ENCODE results near the gene DCD.
"Not testable (repeated sequence)": the region's sequence is repeated elsewhere in the genome, so short reads cannot be mapped to it uniquely, and the experiment has no call there.

The DCD gene

GRCh38 chr12:54650889-54651288 lies 2.7 kb upstream of the DCD start:
- no peak for DNase-seq

- no peak for DNase-seq
These were observed 2.2 kb upstream of the DCD start for GRCh38 chr12:54650409-54650808.

GRCh38 chr12:54649825-54650224 lies 1.7 kb upstream of the DCD start:
- no peak for DNase-seq

GRCh38 chr12:54641554-54641953 lies 6.6 kb downstream of the DCD start:
- no peak for DNase-seq

DNA sequence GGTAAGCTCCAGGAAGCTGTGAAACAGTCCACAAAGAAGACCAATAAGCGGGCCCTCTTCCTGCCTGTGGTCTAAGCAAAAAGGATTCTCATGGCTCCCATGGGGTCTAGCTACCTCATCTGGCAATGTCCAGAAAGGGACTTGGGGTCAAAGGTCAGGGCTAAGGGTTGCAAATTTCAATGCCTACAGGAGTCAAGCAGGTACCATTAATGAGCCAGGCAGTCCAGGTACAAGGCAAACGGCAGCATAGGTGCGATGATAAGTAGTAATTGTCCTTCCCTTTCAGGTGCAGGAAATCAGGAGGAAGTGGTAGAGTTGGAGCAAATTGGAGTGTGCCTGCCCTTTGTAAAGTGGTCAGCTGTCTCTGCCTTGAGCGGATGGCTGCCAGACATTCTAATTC lies 7.1 kb downstream of the DCD start:
- no peak for DNase-seq

DNA sequence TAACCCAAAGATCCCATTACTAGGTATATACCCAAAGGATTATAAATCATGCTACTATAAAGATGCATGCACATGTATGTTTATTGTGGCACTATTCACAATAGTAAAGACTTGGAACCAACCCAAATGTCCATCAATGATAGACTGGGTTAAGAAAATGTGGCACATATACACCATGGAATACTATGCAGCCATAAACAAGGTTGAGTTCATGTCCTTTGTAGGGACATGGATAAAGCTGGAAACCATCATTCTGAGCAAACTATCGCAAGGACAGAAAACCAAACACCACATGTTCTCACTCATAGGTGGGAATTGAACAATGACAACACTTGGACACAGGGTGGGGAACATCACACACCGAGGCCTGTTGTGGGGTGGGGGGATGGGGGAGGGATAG lies 9.1 kb downstream of the DCD start:
- DNase-seq, result not testable (repeated sequence)

GRCh38 chr12:54634795-54635194 lies 13.4 kb downstream of the DCD start, which contains the start of gene LACRT:
LACRT (minus strand) TSS chr12:54634895; CDS start chr12:54634841, 54 bp downstream.
- no peak for DNase-seq

DNA sequence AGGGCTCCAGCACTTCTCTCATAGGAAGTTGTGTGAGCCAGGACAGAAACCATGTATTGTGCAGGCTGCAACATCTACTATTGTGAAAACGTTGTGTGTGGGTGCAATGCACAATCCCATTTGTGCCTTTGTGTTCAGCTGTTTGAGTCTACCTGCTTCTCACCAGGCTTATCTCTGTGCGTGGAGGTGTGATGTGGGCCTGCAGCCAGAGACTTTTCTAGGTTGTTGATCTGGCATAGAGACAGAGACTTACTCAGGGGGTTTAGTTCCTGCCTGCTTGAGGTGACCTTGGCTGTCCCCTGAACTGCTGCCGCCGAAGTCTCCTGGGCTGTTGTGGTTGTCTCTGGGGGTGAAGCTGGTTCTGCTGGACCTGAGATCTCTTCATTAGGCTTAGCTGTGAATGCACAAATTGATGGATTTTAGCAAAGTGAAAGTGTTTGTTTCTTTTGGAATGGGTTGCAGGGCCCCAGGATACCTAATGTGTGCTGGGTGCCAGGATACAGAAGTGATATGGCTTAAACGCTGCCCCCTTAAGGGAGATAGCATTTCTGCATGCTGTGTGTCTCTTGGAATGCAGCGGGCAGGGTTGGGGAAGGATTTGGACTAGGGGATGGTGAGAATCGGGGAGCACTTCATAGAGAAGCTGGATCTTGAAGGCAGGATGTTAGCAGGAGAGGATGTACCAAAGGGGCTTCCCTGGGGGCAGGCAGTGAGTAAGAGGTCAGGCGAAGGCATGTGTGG lies 16.0 kb downstream of the DCD start:
- DNase-seq, result no peak

- DNase-seq, result no peak
These were observed 16.6 kb downstream of the DCD start for GRCh38 chr12:54631551-54631950.

DNA sequence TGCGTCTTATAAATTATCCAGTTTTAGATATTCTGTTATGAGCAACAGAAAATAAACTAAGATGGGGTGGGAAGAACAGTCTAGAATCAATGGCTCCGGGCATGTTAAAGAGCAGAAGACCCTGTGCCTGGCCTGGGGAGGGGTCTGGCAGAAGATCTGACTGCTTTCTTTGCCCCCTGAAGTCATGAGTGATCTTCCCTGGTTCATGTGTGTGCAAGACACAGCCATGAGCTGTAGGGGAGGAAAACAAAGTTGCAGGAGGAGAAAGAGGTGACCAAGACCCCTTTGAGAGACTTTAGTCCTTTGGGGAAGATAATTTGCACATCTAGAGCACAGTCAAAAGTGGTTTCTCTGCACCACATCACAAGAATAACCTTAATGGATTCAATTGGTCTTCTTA lies 18.2 kb downstream of the DCD start:
- DNase-seq, result no peak

DNA sequence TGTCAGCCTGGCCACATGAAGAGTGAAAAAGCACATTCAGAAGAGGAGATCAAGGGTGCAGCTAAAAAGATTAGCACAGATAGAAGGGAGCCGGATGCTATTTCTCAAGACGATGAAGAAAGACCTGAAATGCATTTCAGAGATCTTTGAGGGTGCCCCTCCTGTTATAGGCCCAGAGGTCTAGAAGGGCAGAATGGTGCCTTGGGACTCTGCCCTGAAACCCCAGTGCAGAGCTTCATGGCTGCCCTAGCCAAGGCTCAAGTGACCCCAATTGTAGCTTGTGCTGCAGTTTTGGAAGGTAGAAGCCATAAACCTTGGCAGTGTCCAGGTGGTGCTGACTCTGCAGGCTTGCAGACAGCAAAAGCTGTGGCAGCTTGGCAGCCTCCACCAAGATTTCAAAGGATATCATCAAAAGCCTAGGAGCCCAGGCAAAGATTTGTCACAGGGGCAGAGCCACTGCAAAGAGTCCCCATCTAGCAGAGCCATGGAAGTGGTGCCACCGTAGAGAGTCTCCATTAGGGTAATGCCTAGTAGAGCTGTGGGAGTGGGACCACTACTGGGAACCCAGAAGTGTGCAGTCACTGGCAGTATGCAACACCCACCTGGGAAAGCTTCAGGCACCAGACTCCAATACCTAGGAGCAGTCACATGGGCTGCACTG lies 19.8 kb downstream of the DCD start:
- DNase-seq, result no peak

DNA sequence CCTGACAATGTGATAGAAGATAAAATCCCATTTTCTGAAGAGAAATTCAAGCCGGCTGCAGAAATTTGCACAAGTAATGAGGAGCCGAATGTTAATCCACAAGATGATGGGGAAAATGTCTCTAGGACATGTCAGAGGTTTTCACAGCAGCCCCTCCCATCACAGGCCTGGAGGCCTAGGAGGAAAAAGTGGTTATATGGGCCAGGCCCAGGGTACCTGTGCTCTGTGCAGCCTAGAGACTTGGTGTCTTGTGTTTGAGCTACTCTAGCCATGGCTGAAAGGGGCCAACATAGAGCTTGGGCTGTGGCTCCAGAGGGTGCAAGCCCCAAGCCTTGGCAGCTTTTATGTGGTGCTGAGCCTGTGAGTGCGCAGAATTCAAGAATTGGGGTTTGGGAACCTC lies 20.9 kb downstream of the DCD start:
- no peak for DNase-seq

- DNase-seq, result no peak
These were observed 22.6 kb downstream of the DCD start for GRCh38 chr12:54625598-54625997.

- DNase-seq, result no peak
These were observed 23.6 kb downstream of the DCD start for GRCh38 chr12:54624315-54625279.

- DNase-seq, result no peak
These were observed 25.5 kb downstream of the DCD start for GRCh38 chr12:54622463-54623183.

DNA sequence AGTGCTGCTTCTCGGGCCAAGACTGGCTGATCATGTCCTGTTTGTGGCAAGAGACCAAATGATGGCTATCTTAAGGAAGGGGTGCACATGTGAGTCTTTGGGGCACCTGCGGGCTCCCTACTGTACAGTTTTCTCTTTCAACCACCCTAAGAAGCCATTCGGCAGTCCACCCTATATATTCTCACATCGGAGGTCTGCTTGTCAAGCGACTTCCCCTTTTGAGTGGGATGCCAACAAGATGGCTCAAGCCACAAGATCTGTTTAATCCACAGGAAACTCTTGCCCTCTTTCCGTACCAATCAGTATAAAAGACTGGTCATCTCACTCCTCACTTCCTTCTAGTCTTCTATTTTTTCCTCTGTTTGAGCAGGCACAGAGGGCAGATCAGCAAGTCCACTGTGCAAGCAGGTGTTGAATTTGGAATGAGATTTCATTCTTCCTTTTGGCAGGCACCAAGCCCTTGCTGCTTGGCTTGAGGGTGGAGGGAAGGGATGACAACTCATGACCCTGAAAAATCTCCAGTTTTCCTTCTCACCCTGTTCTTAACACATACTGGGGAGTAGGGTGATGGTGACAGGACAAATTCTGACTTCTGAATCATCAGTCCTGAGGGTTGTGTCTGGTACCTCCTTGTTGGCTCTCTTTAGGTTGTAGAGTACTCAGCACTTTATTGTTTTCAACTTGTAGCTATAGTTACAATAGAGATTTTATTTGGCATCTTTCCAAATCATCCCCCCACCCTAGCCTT lies 31.1 kb downstream of the DCD start:
- no peak for DNase-seq

GRCh38 chr12:54612225-54612750 lies 35.9 kb downstream of the DCD start:
- no peak for DNase-seq

- DNase-seq, result no peak
These were observed 36.4 kb downstream of the DCD start for GRCh38 chr12:54611715-54612149.

DNA sequence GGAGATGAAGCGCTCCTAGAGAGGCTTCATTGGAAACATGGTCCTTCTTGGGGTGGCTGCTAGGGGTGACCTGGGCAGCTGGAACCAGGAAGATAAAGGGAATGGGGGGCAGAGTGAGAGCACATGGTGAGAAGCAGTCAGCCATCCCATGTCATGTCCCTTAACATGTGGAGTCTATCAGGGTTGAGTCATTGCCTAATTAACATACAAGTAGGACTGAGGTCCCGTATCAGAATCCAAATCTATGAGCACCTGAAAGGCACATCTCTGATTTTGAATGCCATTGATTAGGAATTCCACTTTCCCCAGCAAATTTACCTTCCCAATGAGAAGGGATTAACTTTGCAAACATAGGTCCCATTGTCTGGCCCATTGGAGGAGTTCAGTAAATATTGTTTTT lies 39.4 kb downstream of the DCD start:
- no peak for DNase-seq

DNA sequence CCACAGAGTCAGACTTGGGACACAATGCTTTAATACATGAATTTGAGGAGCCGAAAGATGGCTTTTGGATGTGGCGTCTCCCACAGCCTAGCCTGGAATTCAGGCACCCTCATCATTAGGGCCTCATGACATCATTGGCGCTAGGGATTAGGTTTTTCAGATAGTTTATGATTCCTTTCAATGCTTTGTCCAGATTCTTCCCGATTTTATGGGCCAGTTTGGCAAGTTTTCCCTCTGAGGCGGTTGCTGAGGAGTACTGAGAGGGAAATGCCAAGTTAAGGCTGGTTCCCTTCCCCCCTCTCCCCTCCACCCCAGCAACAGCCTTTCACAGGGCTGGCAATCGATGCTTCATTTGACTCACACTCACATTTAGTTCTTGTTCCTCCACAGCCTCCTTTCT lies 40.0 kb downstream of the DCD start:
- DNase-seq, result no peak

GRCh38 chr12:54606556-54606955 lies 41.6 kb downstream of the DCD start:
- DNase-seq, result no peak

Measured in NCI-H2029 treated with DMSO at 0.1 percent for 48 hours (cell line).